Frontal cortex (tissue), 4 donors: ENCODE measurements around the gene AJAP1. TPM values are rescaled to one million over a fixed set of nuclear protein-coding genes. Genes with fewer than 3 reads are reported as not detected.
"Not testable (repeated sequence)": the region's sequence is repeated elsewhere in the genome, so short reads cannot be mapped to it uniquely, and the experiment has no call there.

Experiments used
- DNase-seq, 2 donors: peaks; one replicate each; pipeline ENCODE4 v3.0.0; 2012; ENCODE audit warnings: low spot score in 2 of 2
- FAIRE-seq: peaks from 2 replicates; lab custom pipeline; 2012; peaks lifted over from hg19 to GRCh38; lab: Jason Lieb, UNC
- total RNA-seq: library from RNA; depleted of rRNA; stranded (reverse); fragments of >200 nt; gene quantifications from one replicate; pipeline ENCODE4 v1.2.3, GENCODE V29; 2014
- donor health status: control.
- donor health status: control.
- donor health status: control.

Gene AJAP1
- total RNA-seq = 16.7 TPM

GRCh38 chr1:4653796-4654725 lies at the start of gene AJAP1:
Gene AJAP1, plus strand, starts transcription at chr1:4654609. Its CDS starts 817 bp downstream, at chr1:4655426.
- FAIRE-seq = no peak

GRCh38 chr1:4605158-4605557 lies 49.3 kb upstream of the AJAP1 start:
- FAIRE-seq = no peak
- DNase-seq = no peak

More at GRCh38 chr1:4653796-4654725, at the start of gene AJAP1:
- peak; percentile 76 to 81 for DNase-seq

DNA sequence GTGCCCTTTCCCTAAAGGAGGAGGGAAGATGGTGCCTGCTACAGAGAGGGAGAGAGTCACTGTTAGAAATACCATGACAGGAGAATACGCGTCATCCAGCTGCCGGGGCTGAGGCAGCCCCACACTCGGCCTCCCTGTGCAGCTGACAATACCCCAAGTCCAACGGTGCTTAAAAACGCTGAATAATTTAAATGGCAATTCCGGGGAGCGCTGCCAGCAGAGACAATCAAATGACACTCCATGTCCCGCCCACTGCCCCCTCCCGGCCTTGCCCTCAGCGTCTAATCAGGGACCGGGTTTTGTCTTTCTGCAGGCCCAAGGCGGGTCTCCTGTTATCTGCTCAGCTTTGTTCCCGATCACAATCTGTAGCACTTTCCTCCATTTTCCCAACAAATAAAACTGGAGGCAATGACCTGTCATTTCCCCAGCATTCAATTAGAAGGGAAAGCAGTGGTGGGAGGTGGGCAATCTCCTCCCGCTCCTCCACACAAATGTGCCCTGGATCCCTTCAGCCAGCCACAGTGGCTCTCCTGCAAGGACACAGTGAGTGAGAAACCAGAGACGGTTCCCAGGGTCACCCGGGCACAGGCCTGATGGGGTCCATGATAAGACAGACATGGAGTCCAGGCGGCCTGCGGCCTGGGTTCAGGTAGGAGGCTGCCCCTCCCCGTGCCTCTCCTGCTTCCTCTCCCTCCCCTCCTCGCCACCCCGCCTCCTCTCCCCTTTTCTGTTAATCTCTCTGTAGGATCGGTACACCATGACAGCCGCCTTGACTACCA lies 42.7 kb upstream of the AJAP1 start:
- DNase-seq (no peak), FAIRE-seq (no peak)

DNA sequence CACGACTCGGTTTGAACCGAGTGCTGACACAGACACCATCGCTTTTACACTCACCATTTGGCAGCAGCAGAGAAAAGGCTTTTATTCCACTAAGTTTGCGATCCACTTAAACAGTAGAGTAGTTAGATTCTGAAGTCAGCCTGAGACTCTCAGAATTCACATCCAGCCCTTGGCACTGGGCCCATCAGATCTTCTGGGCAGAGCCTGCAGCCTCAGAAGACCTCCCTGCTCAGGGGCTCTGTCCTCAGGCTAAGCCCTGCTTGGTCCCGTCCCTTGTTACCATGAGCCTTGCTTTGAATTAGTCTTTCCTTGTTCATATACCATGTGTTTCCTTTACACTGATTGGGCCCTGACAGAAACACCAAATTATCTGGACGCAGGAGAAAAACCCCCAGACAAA lies 41.4 kb upstream of the AJAP1 start:
- FAIRE-seq = no peak
- DNase-seq = no peak

DNA sequence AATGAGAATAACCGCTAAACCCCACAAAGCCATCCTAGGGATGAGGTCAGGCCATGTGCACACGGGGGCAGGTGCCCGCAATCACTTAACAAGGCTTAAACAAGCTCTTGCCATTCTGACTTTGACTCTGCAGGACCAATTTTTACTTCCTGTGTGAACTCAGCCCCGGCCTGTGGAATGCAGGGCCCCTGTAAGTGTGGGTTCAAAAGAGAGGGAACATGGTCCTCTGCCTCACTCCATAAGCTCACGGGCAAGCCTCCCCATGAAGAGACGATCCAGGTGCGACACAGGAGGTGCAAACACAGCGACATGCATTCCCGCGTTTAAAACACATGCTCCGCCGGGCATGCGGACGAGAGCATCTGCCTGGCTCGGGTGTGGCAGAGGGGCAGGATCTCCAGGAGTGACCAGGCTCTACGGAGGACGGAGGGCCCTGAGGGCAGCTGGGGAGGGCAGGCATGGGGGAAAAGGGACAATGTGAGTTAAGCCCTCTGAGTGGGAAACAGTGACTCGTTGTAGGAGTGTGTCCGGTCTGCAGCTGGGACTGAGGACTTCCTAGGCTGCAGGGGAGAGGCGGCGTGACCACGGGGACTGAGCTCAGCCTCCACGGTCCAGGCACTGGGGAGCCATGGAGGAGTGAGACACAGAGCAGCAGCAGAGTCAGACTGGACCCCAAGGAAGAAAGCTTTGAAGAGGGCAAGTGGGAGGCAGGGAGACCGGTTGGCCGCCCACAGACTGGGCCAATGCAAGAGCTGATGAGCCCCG lies 40.6 kb upstream of the AJAP1 start:
- DNase-seq (no peak), FAIRE-seq (no peak)

DNA sequence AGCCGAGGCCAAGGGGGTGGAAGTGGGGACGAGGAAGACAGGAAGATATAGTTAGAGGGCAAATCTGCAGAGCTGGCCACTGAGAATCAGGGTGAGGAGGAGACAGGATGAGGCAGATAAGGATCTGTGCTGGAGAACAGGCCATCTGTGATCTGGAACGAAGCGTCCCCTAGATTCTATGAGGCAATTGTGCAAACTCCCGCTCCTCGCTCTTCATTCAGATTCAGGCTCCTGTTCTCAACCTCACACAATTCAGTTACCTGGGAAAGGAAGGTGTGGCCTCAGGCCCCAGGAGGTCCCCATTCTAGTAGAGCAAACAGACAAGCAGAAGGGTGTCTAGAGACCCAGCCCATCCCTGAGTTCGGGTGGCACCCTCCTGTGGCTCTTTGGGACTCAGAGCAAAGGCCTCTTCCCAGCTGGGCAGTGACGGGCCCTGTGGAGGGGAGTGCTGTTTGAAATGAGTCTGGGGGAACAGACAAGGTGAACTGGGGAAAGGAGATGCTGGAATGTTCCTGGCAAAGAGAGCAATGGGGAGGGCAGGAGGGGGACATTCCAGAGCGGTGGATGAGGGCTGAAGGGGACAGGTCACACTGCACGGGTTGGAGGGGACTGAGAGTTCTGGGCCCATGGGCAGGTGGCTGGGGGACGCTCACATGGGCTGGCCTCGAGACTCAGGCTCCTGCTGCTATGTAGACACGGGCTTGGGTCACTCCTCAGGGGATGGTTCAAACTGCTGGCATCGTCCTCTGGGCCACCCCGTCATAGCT lies 39.9 kb upstream of the AJAP1 start:
- DNase-seq (no peak), FAIRE-seq (no peak)

- no peak for DNase-seq
- no peak for FAIRE-seq
These were observed 39.3 kb upstream of the AJAP1 start for GRCh38 chr1:4615138-4615470.

GRCh38 chr1:4615501-4615900 lies 38.9 kb upstream of the AJAP1 start:
- FAIRE-seq (no peak), DNase-seq (no peak)

- FAIRE-seq = no peak
- no peak for DNase-seq
These were observed 37.5 kb upstream of the AJAP1 start for GRCh38 chr1:4616831-4617465.

DNA sequence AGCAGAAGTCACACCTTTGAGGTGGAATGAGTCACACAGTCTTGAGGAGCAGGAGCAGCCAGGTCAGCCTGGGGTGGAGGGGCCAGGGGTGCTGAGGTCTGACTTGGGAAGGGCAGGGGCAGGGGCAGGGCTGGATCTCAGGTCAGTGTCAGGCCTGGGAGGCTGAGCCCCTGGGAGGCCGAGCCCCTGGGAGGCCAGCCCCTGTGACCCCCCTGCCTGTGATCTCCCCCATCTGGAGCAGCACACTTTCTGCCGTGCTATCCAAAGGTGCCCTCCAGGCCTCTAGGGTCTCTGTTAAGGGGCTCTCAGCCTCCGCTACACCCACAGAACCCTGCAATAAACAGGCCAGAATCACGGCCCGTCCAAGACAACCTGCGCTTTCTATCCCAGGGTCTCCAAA lies 36.9 kb upstream of the AJAP1 start:
- no peak for DNase-seq
- FAIRE-seq = no peak

GRCh38 chr1:4618827-4619226 lies 35.6 kb upstream of the AJAP1 start:
- peak; percentile 34 for FAIRE-seq
- not testable (repeated sequence) for DNase-seq

- DNase-seq (no peak), FAIRE-seq (no peak)
These were observed 32.8 kb upstream of the AJAP1 start for GRCh38 chr1:4621646-4622045.

- DNase-seq (no peak), FAIRE-seq (no peak)
These were observed 31.6 kb upstream of the AJAP1 start for GRCh38 chr1:4622821-4623220.

DNA sequence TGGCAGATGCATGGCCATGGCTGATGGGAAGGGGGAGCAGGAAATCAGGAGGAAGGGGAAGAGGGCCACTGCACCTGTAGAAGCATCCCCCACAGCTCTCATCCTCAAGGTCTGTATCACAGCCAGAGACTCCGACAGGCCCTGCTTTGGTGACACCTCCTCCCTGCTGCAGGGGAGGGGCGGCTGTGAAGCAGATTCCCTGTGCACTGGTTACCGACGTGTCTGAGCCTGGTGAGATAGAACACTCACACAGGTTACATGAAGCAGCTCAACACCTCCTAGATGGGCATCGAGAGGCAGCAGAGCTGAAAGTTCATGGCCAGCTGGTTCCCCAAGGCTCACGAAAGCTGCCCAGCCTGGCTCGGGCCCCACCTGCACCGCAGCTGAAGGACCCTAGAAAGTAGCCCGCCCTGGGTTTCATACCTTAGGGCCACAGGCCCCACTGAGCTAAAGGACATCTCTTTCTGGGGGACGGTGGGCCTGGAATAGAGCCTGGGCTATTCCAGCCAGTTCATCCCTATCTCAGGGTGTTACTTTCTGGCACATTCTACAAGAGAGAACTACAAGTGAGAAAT lies 30.2 kb upstream of the AJAP1 start:
- DNase-seq (no peak), FAIRE-seq (no peak)

DNA sequence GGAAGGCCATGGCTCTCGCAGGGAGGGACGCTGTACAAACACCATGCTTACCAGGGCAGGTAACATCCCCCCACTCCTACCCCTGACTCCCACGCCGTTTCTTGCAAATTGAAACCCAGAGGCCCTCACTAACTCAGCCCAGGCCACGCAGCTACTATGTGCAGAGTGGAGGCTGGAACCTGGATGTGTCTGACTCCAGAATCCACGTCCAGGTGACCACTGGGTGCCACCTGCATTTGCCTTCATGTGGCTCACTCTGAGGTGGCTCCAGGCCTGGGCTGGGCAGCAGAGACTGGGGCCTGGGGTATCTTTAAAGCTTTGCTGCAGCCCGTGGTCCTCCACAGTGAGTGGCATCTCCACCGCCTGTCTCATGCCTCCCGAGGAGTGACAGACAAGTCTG lies 29.6 kb upstream of the AJAP1 start:
- no peak for DNase-seq
- FAIRE-seq = no peak

GRCh38 chr1:4626061-4626460 lies 28.3 kb upstream of the AJAP1 start:
- no peak for FAIRE-seq
- no peak for DNase-seq

- no peak for DNase-seq
- FAIRE-seq = no peak
These were observed 27.7 kb upstream of the AJAP1 start for GRCh38 chr1:4626560-4627319.

DNA sequence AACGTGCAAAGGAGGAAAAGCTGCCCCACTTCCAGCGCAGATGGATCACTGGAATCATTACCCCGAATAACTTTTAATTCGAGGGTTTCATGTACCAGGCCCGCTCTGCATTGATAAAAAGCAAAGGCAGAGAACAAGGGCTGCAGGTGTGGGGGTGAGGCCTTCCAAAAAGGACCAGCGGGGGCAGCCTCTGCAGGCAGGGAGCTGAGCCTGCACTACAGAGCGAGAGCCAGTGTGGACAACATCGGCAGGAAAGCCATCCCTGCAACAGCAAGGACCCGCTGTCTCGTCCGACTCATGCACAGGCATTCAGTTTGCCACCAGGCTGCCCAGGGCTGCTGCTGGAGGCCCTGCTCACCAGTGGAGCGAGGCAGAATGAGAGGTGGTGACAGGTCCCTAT lies 27.1 kb upstream of the AJAP1 start:
- DNase-seq (no peak), FAIRE-seq (no peak)
